Measurements from ENCODE around the gene LINGO1. TPM values are rescaled to one million over a fixed set of nuclear protein-coding genes. Genes with fewer than 3 reads are reported as not detected.

Gene LINGO1
- polyA plus RNA-seq, 2 of the 4 experiments (the other 2 are of a cell fraction), result 2.2 to 3.3 TPM

- no peak for TF ChIP-seq JUNB (IDR thresholded peaks at IDR 0.05)
Measured at GRCh38 chr15:77649610-77650009, 16.9 kb upstream of the LINGO1 start (continued).

- no peak for ATAC-seq
- CTCF ChIA-PET, result interaction anchor here (1.0 to 9.5 kb wide), 6 partner anchors 8 to 172 kb away, joined by 3 to 158 read pairs (median 4); partner anchors contain the start of gene LINGO1
- FAIRE-seq, result no peak
- Histone ChIP-seq H3K27ac (no peak overlapping the region), H3K9me3 (peaks cover 3% of the 10 kb centered on the region; the same call in 2 of the 3 replicates), H3K4me2 (no peak overlapping the region), H3K4me3 (no peak overlapping the region), H3K4me1 (no peaks in the 10 kb centered on the region)
- POLR2A ChIA-PET, result no interaction called here
- no peak for DNase-seq (ENCODE audit: low read depth in 1 of 2, low spot score in 1 of 2)
- TF ChIP-seq ATOH8 (CRISPR knock-in tag; IDR thresholded peaks at IDR 0.05; ENCODE audit: low read depth), result no peak
- no peak for TF ChIP-seq MAZ (IDR thresholded peaks at IDR 0.05; ENCODE audit: borderline replicate concordance, low read depth, low read length)
- no peak for TF ChIP-seq HEYL (CRISPR knock-in tag; IDR thresholded peaks at IDR 0.05)
- TF ChIP-seq HMGXB4 (CRISPR knock-in tag; IDR thresholded peaks at IDR 0.05; ENCODE audit: borderline replicate concordance), result no peak
- no peak for TF ChIP-seq PHF8 (IDR thresholded peaks at IDR 0.05; ENCODE audit: borderline replicate concordance, low read depth)
- no peak for TF ChIP-seq EHF (CRISPR knock-in tag; IDR thresholded peaks at IDR 0.05)
- WGBS (ENCODE audit: missing lambda C conversion rate), result 52% methylated on average over 6 of the region's 6 CpGs
Measured at GRCh38 chr15:77649017-77649416, 16.3 kb upstream of the LINGO1 start.

- TF ChIP-seq KDM5A (IDR thresholded peaks at IDR 0.05) (no peak), TFCP2L1 (CRISPR knock-in tag; IDR thresholded peaks at IDR 0.05) (no peak), MAFK (IDR thresholded peaks at IDR 0.05; ENCODE audit: partially characterized antibody) (no peak), RAD21 (conservative IDR thresholded peaks at IDR 0.05 in 1 of 2, IDR thresholded peaks at IDR 0.05 in 1 of 2) (no peak), HES2 (IDR thresholded peaks at IDR 0.05) (no peak), NPAS2 (CRISPR knock-in tag; IDR thresholded peaks at IDR 0.05; ENCODE audit: borderline replicate concordance) (no peak), FOSL2 (IDR thresholded peaks at IDR 0.05) (no peak), FOSL2 (CRISPR knock-in tag; IDR thresholded peaks at IDR 0.05) (no peak), EHF (CRISPR knock-in tag; IDR thresholded peaks at IDR 0.05) (no peak), KDM1A (IDR thresholded peaks at IDR 0.05; ENCODE audit: low read depth) (no peak), REST (IDR thresholded peaks at IDR 0.05) (no peak), ZFP36 (IDR thresholded peaks at IDR 0.05; ENCODE audit: borderline replicate concordance, partially characterized antibody) (no peak), HOXB5 (CRISPR knock-in tag; IDR thresholded peaks at IDR 0.05) (no peak), CBX8 (IDR thresholded peaks at IDR 0.05) (no peak), HOXA7 (CRISPR knock-in tag; IDR thresholded peaks at IDR 0.05) (no peak), BCL3 (IDR thresholded peaks at IDR 0.05) (no peak), CEBPB (IDR thresholded peaks at IDR 0.05) (no peak)
- H3K4me1 ChIP-seq, result no peaks in the 10 kb centered on the region
- ChIA-PET CTCF (interaction anchor here (0.7 to 9.5 kb wide), 6 partner anchors 9 to 176 kb away, joined by 3 to 158 read pairs (median 4); partner anchors contain the start of gene LINGO1), POLR2A (no interaction called here)
- FAIRE-seq (no peak), DNase-seq (ENCODE audit: low read depth in 1 of 2, low spot score in 1 of 2) (no peak), ATAC-seq (no peak)
- no peak overlapping the region for H3K4me2 ChIP-seq
- H3K27ac ChIP-seq, result no peak overlapping the region
- H3K9me3 ChIP-seq, result no peaks in the 10 kb centered on the region
- H3K4me3 ChIP-seq, result no peak overlapping the region
- 73% methylated on average over 4 of the region's 4 CpGs for WGBS (ENCODE audit: missing lambda C conversion rate)
Measured at GRCh38 chr15:77647961-77648360, 15.2 kb upstream of the LINGO1 start.
